WI38 (cell line): ENCODE data around the gene DGKG.

Experiments used
- H3K4me3 ChIP-seq: 2 replicates; pipeline ENCODE4 v1.5.1; 2011; ENCODE audit warnings: low read depth, mild to moderate bottlenecking, control low read depth, low read length
- TF ChIP-seq, protein P1 (sequence below): IDR thresholded peaks from 2 replicates; pipeline ENCODE4 v1.5.1; 2012; ENCODE audit warnings: low read depth, mild to moderate bottlenecking, control low read depth, low read length

Gene DGKG

DNA sequence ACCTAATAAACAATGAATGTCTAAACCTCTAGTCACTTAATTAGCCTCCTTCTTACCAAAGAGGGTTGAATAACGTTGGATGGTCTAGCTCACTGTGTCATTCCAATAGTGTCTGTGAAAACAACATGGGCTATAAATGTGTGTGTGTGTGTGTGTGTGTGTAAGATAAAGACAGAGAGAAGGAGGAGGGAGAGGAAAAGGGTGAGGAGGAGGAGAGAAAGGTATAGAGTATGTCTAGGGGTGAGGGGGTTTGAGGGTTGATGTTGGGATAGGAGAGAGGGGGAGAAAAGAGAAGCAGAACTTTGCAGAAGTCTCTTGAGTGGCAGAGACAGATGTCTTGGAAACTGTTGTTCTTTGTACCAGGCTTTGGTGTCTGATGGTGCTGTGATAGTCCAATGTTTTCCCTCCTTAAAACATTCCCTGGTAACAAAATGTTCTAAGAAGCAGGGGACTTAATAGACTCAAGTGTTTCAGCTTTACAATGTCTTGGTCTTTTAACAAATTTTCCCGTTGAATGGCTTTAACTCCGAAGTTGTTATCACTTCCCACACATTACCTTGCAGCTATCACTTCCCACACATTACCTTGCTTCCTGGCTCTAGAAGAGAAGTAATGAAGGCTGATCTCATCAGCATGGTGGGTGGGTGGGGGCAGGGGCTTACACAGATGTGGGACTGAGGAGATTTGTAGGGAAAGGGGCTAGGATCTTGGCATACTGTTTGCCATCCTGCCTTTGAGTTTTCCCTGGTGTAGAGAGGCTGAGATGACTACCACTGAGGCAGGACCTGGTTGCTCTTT is 195.3 kb downstream of the DGKG start:
- H3K4me3 ChIP-seq: no peak overlapping the region

GRCh38 chr3:186166036-186166435 is 196.0 kb downstream of the DGKG start:
- H3K4me3 ChIP-seq: no peak overlapping the region
- TF ChIP-seq, protein P1, sequence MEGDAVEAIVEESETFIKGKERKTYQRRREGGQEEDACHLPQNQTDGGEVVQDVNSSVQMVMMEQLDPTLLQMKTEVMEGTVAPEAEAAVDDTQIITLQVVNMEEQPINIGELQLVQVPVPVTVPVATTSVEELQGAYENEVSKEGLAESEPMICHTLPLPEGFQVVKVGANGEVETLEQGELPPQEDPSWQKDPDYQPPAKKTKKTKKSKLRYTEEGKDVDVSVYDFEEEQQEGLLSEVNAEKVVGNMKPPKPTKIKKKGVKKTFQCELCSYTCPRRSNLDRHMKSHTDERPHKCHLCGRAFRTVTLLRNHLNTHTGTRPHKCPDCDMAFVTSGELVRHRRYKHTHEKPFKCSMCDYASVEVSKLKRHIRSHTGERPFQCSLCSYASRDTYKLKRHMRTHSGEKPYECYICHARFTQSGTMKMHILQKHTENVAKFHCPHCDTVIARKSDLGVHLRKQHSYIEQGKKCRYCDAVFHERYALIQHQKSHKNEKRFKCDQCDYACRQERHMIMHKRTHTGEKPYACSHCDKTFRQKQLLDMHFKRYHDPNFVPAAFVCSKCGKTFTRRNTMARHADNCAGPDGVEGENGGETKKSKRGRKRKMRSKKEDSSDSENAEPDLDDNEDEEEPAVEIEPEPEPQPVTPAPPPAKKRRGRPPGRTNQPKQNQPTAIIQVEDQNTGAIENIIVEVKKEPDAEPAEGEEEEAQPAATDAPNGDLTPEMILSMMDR: no peak

More for the DNA sequence above, 195.3 kb downstream of the DGKG start:
- TF ChIP-seq, protein P1: no peak

- no peak overlapping the region for H3K4me3 ChIP-seq
- TF ChIP-seq, protein P1: no peak
Measured at GRCh38 chr3:186165331-186165730, 196.7 kb downstream of the DGKG start.

- no peak overlapping the region for H3K4me3 ChIP-seq
- TF ChIP-seq, protein P1: no peak
Measured at GRCh38 chr3:186164696-186165095, 197.3 kb downstream of the DGKG start.

GRCh38 chr3:186162221-186162620 is 199.8 kb downstream of the DGKG start:
- TF ChIP-seq, protein P1: no peak
- H3K4me3 ChIP-seq: no peak overlapping the region

DNA sequence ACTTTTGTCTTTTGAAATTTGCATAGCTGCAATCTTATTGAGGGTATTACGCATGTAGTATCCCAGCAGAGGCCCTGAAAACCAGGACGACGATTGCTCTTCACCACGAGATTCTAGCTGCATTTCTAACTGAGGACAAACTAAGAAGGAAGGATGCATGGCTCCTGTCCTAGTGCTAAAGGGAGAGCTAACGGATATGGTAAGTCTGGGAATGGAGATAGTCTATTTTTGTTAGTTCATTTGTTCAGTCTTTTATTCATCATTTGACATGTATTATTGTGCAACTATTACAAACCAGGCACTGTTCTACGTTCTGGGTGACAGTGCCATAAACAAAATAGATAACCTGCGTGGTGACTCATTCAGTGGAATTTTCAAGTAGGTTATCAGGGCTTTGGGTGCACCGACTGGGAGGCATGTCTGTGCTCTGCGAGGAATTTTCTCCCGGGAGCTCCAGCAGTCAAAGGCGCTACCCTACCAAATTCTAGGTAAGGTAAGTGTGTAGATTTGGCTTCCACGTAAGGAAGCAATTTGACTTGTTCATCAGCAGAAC is 201.3 kb downstream of the DGKG start:
- H3K4me3 ChIP-seq: no peak overlapping the region
- TF ChIP-seq, protein P1: no peak

GRCh38 chr3:186154641-186155040 is 207.4 kb downstream of the DGKG start:
- TF ChIP-seq, protein P1: no peak
- H3K4me3 ChIP-seq: no peak overlapping the region
